Hematopoietic multipotent progenitor cell treated with erythropoietin and hydrocortisone succinate and interleukin-3 and kit ligand, for 15 days (in vitro differentiated cells): Measurements from ENCODE around the gene S100A13.

Experiments used
- DNase-seq: peaks from one replicate; pipeline ENCODE4 v3.0.0-alpha.2; 2015; ENCODE audit warnings: low spot score

S100A13 gene

DNA sequence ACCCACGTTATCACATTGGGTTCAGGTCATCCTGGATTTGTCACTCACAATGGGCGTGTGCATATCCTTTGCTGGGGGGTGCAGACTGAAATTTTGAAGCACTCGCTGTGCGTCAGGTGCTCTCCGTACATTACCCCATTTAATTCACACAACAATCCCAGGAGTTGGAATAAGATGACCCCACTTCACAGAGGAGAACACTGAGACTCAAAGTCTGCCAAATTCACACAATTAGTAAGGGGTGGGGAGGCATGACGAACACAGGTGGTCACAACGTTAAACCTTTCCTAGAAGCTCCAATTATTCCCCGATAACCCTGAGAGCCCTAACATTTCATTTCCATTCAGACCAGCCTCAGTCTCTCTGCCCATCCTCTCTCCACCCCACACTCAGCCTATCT is 57.8 kb downstream of the S100A13 start:
- no peak for DNase-seq
